ENCODE measurements around the gene CSNK1E.

Gene CSNK1E

DNA sequence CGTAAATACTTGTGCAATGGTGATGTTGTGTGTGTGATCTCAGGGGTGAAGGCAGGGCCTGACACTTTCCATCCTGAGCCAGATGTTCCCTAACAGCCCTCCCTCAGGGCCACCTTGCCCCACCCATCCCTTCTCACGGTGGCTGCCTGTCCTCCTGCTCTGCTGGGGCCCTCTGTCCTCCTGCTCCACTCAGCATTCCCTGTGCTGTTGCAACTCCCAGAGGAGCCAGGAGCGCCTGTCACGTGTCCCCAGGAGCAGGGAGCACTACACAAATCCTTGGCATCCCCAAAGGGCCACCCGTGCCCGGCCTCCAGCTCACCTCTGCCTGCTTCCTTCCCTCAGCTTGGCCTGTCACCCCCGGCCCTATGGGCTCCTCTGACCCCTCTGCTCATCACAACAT lies 10.2 kb upstream of the CSNK1E start:
- FAIRE-seq, result no peak

DNA sequence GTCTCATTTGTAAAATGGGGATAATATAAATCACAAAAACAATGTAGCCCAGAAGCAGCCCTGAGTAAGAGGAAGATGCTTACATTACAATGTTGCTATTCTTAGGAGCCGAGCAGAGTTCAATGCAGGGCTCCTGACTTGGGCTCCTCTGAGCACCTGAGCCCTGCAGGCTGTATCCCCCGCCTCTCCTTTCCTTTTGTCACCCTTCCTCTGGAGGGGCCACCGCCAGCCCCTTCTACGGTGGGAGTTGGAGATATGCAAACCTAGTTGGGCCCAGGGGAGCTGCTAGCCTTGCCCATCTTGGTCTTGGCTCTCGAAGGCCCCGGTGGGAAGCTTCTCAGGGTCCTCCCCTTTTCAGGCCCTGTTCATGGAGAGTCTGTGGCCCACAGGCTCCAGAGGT lies 8.4 kb upstream of the CSNK1E start:
- no peak for FAIRE-seq

DNA sequence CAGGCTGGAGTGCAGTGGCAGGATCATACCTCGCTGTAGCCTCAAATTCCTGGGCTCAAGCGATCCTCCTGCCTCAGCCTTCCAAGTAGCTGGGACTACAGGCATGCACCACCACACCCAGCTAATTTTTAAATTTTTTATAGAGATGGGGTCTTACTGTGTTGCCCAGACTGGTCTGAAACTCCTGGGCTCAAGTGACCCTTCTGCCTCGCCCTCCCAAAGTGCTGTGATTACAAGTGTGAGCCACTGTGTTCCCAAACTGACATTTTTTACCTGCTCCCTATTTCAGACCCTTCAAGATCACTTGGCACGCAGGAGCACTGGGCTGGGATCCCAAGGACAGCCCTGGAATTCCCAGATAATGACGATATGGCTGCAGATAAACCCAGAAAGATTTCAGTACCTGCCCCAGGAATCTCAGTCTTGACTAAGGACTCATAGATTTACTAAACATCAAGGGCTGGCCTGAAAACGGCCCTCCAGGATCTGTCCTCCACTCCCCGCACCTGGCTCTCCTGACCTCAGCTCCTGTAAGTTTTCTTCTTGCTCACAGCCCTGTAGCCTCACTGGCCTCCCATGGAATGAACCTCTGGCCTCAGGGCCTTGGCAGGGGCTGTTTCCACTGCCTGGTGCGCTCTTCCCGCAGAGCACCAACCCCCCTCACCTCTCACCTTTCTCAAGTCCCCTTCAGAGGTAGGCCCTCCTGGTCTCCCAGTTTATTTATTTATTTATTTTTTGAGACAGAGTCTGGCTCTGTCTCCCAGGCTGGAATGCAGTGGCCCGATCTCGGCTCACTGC lies 3.6 kb upstream of the CSNK1E start:
- no peak for FAIRE-seq

DNA sequence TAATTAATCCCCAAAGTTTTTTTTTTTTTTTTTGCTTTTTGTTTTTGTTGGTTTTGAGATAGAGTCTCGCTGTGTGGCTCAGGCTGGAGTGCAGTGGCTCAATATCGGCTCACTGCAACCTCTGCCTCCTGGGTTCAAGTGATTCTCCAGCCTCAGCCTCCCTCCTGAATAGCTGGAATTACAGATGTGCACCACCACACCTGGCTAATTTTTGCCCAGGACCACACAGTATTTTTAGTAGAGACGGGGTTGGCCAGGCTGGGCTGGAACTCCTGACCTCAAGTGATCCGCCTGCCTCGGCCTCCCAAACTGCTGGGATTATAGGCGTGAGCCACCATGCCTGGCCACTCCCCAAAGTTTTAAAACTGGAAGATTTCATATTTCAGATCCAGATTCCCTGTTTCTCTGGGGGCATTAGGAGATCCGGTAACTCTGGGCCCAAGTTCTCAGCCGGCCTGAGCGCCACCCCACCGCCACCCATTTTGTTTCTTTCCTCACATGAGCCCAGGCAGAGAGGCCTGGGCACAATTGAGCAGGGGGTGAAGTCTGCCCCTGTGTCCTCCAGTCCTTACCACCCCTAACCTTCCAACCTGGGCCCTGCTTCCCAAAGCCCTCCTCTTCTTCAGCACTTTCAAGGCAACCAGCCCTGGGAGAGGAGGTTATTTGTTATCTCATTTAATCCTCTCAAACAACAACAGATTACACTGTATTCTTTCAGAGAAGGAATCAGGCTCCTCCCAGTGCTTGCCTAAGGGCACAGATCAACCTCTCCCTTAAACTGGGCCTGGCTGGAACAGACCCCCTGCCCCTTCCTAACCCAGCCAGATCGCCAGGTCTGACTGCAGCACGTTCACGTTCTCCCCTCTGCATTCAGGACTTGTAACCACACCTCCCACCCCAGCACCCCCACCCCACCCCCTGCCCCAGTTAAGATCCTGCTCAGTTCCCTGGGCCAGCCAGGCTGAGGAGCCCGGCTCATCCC lies 1.9 kb upstream of the CSNK1E start:
- no peak for FAIRE-seq

DNA sequence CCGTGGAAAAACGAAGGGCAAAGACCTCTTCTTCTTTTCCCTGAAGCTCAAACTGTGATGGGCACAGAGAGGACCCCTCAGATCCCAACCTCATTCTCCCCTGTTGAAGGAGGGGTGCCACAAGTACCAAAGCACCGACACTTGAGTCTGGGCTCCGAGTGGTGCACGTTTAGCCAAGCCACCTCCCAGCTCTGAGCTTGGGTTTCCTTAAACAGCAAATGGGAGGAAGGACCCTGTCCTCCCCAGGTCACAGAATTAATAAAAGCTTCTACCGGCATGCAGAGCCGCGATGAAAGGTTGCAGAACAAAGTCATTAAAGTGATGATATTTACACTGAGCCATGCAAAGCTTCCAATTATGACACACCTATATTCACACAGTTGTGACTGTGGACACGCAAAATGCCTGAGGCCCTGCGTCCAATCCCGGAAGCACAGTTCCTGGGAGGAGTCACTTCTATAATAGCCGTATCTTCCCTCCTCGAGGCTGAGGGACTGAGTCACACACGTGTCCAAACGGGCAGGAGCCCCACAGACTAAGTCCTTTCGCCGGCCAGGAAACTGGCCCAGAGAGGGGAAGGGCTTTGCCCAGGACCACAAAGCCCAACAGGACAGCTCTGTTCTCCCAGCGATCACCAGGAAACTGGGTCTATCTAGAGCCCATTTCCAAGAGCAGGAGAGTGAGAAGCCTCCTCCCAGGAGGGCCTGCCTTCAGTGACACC lies 922 bp upstream of the CSNK1E start:
- FAIRE-seq, result peak; percentile 50

DNA sequence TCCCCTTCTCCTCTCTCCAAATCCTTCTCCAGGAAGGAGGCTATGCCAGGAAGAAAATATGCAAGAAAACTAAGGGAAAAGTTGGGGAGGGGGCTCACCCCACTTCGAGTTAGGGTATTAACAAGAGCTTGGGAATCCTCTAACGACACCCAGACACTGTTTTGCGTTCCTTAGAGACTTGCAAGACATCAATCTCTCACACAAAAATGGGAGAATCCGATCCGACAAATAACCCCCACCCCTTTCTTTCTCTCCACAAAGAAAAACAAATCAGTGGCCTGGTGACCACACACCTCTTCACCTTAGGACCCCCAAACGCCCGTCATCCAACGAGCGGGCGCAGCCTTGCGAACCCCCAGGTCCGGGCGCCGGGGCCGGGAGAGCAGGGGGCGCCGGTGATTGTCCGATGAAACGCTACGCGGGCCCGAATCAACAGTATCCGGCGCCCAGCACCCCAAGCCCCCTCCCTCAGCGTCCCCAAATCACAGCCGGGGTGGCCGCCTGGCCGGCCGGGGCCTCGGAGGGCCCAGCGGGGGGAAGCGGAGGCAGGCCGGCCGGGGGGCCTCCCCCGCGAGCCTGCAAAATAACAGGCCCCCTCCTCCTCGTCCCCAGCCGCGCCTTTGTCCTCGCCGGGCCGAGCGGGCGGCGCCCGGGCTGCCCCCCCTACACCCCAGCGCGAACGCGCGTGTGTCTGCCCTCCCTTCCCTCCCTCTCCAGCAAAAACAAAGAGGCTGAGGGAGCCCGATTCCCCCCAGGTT lies 690 bp downstream of the CSNK1E start:
- FAIRE-seq, result no peak

DNA sequence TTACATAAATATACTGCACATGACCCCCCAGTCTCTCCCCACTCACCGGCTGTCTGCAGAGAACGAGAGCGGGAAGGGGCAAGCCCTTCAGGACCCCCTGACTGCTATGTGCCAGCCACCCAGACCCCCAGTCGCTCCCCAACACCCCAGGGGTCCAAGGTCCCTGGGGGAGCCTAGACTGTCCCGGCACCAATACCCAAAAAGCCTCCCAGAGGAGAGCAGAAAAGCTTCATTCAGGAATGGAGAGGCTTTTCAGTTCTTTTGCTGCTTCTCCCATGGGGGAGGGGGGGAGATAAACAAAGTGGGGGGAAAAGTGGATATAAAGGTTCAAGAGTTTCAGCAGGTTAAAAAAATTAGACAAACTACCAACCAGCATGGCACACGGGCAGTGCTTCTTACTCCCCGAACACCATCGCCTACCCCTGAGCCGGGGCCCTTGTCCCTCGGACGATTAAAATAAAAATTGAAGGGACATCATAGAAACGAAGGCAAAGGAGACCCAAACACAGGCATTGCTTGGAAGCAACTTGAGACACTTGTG lies 1.3 kb downstream of the CSNK1E start:
- no peak for FAIRE-seq

DNA sequence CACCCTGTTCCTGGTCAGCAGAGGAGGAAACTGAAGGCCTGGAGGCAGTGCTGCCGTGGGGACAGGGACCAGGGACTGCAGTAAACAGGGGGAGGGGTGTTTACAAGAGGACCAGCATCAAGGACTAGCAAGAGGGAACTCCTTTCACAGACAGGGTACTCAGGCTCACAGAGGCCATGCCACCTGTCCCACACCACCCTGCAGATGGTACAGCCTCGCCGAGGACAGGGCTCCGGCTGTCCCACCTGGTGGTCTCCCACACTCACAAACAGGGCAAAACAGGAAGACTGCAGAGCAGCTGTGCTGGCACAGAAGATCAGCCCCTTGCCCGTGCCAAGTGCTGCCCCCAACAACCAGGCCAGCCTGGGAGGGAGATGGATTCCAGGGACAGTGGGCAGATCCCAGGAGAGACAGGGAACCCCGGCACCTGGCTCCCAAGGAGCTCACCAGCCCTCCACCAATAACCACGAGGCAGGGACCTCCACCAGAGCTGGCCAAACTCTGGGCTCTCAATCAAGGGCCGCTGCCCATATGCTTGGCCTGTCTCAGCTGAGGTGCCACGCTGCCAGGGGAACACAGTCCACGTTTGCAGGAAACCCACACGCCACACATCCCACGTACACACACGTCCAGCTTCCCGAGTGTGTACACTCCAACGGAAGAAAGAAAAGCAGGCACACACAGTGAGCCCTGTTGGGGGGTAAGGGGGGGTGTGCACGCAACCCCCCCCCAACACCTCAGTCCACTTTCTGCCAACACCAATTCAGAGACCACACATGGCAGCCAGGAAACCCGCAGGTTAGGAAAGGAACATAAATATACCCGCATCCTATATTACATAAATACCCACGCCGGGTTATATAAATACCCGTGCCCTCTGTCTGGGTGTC lies 2.1 kb downstream of the CSNK1E start:
- FAIRE-seq, result no peak

DNA sequence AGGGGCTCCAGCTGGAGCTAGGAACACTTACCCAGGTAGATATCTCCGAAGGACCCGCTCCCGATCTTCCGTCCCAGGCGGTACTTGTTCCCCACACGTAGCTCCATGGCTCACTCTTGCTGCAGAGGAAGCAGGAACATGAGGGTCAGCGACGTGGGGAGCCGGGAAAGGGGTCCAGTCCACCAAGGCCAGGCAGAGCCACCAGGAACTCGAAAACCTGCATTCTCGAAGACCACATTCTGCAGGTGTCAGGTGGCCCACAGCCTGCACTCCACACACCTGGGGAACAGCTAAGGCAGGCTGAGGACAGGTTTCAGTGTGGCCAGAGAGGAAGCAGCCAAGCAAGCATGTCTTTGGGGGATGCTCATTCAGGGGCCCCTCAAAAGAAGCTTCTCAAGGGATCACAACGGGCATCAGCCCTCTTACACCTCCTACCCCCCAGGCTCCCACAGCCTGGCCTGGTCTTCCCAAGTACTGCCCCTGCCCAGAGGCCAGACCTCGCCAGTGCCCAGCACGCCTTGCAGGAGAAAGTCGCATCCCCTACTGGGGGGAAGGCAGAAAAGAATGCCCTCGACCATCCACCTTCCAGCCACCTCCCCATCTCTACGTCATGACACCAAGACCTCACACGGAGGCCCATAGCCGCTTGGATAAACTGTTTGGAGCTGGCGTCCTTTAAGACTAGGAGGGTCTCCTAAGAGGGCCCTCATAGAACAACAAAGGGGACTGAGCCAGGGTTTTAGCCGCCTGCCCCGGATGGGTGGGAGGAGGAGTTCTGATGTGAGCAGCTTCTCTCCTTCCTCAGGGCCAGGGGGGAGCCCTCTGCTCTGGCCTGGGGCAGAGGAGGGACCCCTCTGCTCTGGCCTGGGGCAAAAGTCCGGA lies 2.9 kb downstream of the CSNK1E start:
- FAIRE-seq, result no peak

DNA sequence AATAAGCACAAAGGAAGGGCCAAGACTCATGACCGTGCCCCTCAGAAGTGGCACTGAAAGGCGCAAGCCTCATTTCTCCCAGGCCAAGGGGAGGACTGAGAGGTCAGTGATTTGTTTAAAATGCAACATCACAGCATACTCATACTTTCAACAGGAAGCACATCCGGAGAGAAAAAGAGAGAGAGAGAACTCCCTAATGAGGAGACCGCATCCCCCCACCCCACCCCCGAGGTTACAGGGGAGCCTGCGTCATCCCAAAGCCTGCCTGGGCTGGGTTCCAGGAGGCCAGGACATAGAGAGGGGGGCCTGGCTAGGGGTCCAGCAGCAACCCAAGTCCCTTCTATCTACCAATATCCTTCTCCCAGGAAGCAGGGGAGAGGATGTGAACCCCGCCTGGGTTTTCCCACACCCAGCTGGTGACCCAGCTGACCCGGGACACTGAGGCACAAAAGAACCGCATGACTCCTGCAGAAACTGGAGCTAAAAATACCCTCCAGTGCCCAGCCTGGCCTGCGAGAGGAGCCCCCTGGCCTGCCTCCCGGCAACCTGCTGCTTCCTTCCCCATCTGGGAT lies 3.8 kb downstream of the CSNK1E start:
- FAIRE-seq, result no peak

DNA sequence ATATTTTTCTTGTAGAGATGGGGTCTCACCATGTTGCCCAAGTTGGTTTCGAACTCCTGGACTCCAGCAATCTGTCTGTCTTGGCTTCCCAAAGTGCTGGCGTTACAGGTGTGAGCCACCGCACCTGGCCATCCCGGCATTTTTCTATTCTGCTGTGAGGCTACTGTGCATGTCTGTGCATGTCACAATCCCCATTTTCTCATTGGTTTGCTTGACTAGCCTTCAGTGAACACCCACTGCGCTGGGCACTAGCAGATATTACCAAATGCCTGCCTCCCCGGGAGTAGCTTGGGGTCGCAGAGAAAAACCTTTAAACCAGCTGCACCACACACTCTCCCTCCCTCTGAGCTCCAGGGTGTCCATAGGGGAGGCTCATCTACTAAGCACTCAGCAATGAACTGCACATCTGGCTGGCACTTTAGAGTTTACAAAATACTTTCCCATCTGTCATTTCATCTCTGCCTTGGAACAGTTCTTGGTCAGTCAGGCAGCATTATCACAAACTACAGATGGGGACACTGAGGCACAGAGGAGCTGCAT lies 4.9 kb downstream of the CSNK1E start:
- FAIRE-seq, result no peak

DNA sequence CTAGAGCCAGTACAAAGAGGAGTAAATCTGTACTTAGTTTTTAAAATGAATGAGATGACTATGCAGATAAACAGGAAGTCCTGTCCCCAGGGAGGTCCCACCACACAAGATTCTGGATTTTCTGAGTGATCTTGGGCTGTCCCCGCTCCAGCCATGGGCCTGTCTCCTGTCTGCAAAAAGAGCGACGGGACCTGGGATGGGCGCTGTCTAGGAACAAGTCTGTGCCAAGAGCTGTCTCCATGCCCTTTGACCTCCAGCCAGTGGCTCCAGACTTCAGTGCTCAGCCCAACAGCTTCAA lies 6.0 kb downstream of the CSNK1E start:
- no peak for FAIRE-seq

DNA sequence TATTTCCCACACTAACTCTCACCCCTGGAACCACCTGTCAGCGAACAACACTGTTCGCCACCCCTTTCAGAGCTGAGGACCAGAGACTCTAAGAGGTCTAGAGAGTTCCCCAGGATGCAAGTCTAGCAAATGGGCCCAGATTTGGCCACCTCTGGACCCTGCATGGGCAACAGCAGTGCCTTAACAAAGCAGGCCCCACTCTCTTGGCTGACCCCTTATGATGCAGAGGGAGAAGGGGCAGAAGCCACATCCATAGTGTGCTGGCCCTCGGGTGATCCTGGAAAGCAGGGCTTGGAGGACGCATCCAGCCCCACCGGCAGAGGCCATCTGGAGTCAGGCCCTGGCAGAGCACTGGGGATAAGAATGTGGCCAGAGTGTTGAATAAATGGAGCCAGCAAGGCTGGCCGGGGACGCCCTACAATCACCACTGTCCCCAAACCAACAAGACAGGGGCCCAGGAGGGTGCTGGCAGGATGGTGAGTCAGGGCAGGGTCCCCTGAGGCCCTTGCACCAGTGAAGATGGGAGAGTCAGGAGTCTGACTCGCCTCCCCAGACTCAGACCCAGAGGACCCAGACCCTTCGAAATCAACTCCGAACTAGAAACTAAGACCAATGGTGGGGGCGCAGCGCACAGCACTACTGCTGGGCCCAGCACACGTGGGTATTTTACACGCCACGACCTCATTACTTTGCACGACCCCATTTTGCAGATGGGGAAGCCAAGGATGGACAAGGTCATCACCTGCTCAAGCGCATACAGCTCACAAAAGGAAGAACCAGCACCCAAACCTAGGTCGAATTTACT lies 6.5 kb downstream of the CSNK1E start:
- no peak for FAIRE-seq

DNA sequence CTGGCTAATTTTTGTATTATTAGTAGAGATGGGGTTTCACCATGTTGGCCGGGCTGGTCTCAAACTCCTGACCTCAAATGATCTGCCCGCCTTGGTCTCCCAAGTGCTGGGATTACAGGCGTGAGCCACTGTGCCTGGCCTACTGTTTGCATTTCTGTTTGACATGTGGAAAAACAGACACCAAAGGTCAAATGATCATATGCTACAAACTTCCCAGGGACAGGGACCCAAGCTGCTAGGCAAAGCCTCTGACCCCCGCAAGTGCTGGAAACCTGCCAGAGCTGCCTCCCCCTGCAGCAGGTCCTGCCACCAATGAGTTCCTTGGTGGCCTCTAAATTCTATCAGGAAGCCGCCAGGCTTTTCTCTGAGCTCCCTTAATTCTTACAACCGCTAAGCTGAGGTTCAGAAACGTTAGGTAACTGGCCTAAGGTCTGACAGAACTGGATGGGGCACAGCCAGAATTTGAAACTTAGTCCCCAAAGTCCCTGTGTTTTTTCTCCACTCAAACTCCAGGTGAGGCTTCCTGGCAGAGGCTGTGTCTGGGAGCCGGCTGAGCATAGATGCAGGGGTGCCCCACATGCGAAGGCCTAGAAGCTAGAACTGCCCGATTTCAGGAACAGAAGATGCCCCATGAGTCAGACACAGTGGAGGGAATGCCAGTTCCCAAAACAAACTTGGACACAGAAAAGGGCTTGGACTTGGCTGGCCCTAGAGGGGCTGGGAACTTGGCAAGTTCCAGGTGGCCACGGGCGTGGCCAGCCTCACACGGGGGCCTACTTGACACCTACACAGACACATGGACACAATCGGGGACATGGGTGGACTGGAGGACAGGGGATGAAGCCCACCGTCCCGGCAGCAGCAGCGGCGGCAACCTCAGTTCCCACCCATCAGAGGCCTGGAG lies 7.4 kb downstream of the CSNK1E start:
- no peak for FAIRE-seq

DNA sequence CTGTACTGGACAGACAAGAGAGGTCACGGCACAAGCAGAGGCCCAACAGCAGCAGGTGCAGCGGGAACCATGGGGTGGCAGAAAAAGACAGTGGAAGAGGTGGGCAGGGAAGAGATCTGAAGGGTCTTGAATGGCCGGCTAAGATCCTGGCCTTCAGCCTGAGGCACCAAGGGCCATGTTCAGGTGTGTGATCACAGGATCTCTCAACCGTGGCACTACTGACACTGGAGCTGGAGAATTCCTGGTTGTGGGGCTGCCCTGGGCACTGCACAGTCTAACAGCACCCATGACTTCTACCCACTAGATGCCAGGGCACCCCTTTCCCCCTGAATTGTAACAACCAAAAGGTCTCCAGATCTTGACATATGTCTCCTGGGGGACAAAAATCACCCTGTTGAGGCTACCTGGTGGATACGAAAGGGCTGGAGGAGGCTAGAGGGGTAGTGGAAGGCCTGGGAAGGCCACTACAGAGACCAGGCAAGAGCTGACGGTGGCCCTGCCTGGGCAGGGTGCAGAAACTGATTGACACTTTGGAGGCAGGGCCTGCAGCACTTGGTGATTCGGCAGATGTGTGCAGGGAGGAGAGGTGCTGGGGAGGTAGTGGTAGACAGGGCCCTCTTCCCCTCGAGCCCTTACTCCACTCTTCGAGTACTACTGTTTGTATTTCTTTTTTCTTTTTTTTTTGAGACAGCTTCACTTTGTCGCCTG lies 8.3 kb downstream of the CSNK1E start:
- no peak for FAIRE-seq

DNA sequence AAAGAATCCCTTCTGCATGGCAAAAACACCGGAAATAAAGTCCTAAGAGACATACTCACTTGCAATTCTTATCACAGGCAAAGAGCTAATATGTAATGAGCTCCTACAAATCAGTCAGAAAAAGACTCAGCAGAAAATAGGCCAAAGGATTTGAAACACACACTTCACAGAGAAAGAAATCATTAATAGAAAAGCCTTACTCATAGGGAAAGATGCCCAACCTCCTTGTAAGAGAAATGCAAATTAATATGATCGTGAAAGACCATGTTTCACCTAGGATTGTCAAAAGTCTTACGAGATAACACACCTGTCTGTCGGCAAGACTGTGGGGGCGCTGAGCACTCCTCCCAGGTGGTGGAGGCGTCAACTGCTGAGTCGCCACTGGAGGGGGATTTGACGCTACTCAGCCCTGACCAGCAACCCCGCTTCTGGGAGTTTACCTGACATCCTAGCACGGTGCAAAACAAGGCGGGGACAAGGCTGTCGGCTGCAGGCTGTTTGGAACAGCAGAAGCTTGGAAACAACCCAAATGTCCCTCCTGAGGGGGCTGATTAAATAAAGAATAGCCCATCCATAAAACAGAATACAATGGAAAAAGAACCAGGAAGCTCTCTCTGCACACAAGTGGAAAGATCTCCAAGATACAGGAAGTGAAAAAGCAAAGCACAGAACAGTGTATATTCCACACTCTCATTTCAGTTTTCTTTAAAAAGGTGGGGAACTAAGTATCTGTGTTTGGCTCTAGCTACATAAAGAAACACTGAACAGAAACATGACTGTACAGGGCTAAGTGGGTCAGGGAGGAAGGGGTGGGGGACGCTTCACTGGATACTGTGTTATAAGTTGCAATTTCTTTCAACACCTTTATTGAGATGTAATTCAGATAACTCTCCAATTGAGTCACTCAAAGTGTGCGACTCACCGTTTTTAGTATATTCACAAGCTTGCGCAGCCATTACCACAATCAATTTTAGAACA lies 11.5 kb downstream of the CSNK1E start:
- no peak for FAIRE-seq

All from endometrium (tissue), 2 donors.